Endothelial cell (in vitro differentiated cells): ENCODE measurements around the gene LBX2. TPM values are rescaled to one million over a fixed set of nuclear protein-coding genes. Genes with fewer than 3 reads are reported as not detected.
"Not testable (repeated sequence)": the region's sequence is repeated elsewhere in the genome, so short reads cannot be mapped to it uniquely, and the experiment has no call there.

Source experiments
- DNase-seq: peaks from one replicate; pipeline ENCODE4 v3.0.0; 2021; ENCODE audit warnings: low spot score
- H3K27ac Mint-ChIP-seq: one replicate; pipeline ENCODE4 v1.8.0; 2021; ENCODE audit warnings: mixed read lengths, inconsistent platforms; ENCODE audit not compliant: unreplicated experiment
- H3K27me3 Mint-ChIP-seq: one replicate; pipeline ENCODE4 v1.8.0; 2021; ENCODE audit warnings: mild to moderate bottlenecking, moderate library complexity, mixed read lengths, inconsistent platforms; ENCODE audit not compliant: unreplicated experiment
- H3K36me3 Mint-ChIP-seq: one replicate; pipeline ENCODE4 v1.8.0; 2021; ENCODE audit warnings: mild to moderate bottlenecking, low read depth, mixed read lengths, inconsistent platforms; ENCODE audit not compliant: unreplicated experiment
- H3K4me1 Mint-ChIP-seq: one replicate; pipeline ENCODE4 v1.8.0; 2021; ENCODE audit warnings: mild to moderate bottlenecking, mixed read lengths, inconsistent platforms; ENCODE audit not compliant: unreplicated experiment
- H3K4me3 Mint-ChIP-seq: one replicate; pipeline ENCODE4 v1.8.0; 2021; ENCODE audit warnings: mild to moderate bottlenecking, mixed read lengths, inconsistent platforms; ENCODE audit not compliant: unreplicated experiment
- H3K9me3 Mint-ChIP-seq: one replicate; pipeline ENCODE4 v1.8.0; 2021; ENCODE audit warnings: mixed read lengths, inconsistent platforms; ENCODE audit not compliant: unreplicated experiment
- CTCF ChIP-seq: fragments of 200-600 bp; sonication (generic); IDR thresholded peaks from one replicate; pipeline ENCODE4 v1.5.0; 2021; ENCODE audit warnings: antibody characterized with exemption; ENCODE audit not compliant: unreplicated experiment
- total RNA-seq: library from RNA; stranded (reverse); fragmentation: NEBNext Ultra II Directional; extraction: Animal tissue kit (Norgen Biotek cat#: 25700); gene quantifications from one replicate; pipeline ENCODE4 v1.2.1, GENCODE V29; 2021; ENCODE audit not compliant: unreplicated experiment

Gene LBX2
- total RNA-seq, 1 donor from 2014 or later, result not detected

DNA sequence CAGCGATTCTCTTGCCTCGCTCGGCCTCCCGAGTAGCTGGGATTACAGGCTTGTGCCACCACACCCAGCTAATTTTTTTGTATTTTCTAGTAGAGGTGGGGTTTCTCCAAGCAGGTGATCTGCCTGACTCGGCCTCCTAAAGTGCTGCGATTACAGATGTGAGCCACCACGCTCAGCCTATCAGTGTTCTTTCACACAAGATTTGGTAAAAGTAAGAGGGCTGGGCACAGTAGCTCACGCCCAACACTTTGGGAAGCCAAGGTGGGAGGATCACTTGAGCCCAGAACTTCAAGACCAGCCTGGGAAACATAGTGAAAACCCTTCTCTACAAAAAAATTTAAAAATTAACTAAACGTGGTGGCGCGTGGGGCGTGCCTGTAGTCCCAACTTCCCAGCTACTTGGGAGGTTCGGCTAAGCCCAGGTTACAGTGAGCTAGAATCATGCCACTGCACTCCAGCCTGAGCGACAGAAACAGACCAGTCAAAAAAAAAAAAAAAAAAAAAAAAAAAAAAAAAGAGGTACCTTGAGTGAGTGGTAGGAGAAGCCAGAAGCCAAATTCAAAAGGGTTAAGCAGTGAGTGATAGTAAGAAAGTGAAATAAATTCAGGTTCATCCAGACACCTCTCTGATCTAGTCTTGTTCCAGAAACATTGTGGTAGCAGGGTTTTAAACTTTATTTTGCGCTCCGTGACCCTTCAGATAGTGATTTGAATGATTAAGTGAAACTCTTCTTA, 27.9 kb downstream of the LBX2 start:
- Mint-ChIP-seq H3K9me3 (no peaks in the 10 kb centered on the region), H3K4me3 (peak overlapping the region; percentile 95), H3K27me3 (peaks cover 8% of the 10 kb centered on the region), H3K4me1 (peaks cover 10% of the 10 kb centered on the region), H3K36me3 (peaks cover 19% of the 10 kb centered on the region), H3K27ac (peak overlapping the region; percentile 97)
- DNase-seq, result no peak
- no peak for TF ChIP-seq CTCF

DNA sequence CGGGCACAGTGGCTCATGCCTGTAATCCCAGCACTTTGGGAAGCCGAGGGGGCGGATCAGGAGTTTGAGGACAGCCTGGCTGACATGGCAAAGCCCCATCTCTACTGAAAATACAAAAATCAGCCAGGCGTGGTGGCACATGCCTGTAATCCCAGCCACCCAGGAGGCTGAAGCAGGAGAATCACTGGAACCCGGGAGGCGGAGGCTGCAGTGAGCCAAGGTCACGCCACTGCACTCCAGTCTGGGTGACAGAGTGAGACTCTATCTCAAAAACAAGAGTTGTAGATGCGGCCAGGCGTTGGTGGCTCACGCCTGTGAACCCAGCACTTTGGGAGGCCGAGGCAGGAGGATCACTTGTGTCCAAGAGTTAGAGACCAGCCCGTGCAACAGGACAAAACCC, 28.7 kb downstream of the LBX2 start:
- H3K4me1 Mint-ChIP-seq, result peaks cover 10% of the 10 kb centered on the region
- DNase-seq, H3K27me3 Mint-ChIP-seq, H3K27ac Mint-ChIP-seq, H3K9me3 Mint-ChIP-seq: not testable (repeated sequence)
- H3K4me3 Mint-ChIP-seq, result peak overlapping the region; percentile 66
- peaks cover 17% of the 10 kb centered on the region for H3K36me3 Mint-ChIP-seq

- Mint-ChIP-seq H3K4me3 (peak overlapping the region; percentile 90), H3K9me3 (no peaks in the 10 kb centered on the region), H3K36me3 (peaks cover 9% of the 10 kb centered on the region), H3K27ac (no peak overlapping the region), H3K4me1 (peaks cover 15% of the 10 kb centered on the region), H3K27me3 (peaks cover 14% of the 10 kb centered on the region)
- DNase-seq, result no peak
- TF ChIP-seq CTCF, result no peak
These were observed 35.0 kb downstream of the LBX2 start for GRCh38 chr2:74464406-74464805.

GRCh38 chr2:74462786-74463105, 36.7 kb downstream of the LBX2 start:
- Mint-ChIP-seq H3K27me3 (peaks cover 18% of the 10 kb centered on the region), H3K4me1 (peaks cover 27% of the 10 kb centered on the region), H3K9me3 (no peaks in the 10 kb centered on the region), H3K27ac (no peak overlapping the region), H3K36me3 (peaks cover 9% of the 10 kb centered on the region), H3K4me3 (no peak overlapping the region)
- no peak for TF ChIP-seq CTCF
- DNase-seq, result no peak

DNA sequence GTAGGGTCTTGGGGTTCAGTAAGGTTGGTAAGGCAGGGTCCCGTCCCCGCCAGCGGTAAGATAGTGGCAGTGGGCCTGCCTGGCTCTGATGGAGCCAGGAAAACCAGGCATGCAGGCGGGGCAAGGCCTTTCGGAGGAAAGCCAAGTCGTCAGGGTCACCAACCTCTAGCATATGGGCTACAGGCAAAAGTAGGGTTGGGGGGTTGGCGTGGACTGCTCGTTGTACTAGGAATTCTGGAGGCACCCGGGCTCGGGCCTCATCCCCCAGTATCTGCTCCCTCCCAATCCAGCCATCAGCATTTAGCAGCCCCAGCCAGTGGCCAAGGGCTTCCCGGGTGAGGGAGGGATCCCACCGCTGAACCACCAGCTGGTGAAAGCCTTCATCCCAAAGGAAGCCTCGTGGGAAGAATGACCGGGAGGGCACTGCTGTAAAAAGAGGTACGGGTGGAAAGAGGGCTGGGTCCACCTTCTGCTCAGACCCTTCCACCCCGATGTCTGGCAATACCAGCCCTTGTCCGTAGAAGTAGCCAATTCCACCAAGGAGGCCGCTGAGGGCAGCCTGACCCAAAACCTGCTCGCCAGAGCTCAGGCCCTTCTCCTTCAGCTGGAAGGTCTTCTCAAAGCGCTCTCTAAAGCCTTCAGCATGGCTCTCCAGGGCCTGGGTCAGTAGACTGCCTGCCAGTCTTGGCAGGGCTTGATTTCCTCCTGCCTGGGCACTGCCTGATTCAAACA, 37.2 kb downstream of the LBX2 start:
- TF ChIP-seq CTCF, result no peak
- no peak overlapping the region for H3K27ac Mint-ChIP-seq
- DNase-seq, result no peak
- no peak overlapping the region for H3K4me3 Mint-ChIP-seq
- peaks cover 9% of the 10 kb centered on the region for H3K36me3 Mint-ChIP-seq
- H3K4me1 Mint-ChIP-seq, result peaks cover 27% of the 10 kb centered on the region
- peaks cover 18% of the 10 kb centered on the region for H3K27me3 Mint-ChIP-seq
- H3K9me3 Mint-ChIP-seq, result no peaks in the 10 kb centered on the region
